Measurements from ENCODE around the gene NAA40.
A peak's percentile ranks its signal among the peaks of the same experiment; 100 is the strongest.

NAA40 gene

GRCh38 chr11:63938479-63939396 lies at the start of gene NAA40:
Gene NAA40 (plus strand): TSS chr11:63939002. CDS start chr11:63939097, 95 bp downstream.
- DNase-seq: peak; percentile 97

DNA sequence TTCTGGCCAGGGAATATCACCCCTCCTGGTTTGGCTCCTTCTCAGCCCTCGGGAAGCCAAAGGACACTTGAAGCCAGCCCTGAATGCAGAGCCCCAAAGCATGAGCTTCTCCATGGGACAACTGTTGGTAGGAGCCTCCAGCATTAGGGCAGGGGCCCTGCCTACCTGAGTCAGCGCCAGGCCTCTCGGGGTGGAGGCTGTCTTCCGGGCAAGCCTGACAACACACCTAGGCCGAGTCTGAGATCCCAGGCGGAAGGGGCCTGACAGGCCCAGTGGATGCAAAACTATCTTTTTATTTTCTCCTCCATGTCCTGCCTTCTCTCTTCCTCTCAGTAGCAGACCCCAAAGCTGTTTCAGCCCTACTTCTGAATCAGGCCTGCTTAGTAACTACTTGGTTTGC lies 49.5 kb upstream of the NAA40 start:
- no peak for DNase-seq

DNA sequence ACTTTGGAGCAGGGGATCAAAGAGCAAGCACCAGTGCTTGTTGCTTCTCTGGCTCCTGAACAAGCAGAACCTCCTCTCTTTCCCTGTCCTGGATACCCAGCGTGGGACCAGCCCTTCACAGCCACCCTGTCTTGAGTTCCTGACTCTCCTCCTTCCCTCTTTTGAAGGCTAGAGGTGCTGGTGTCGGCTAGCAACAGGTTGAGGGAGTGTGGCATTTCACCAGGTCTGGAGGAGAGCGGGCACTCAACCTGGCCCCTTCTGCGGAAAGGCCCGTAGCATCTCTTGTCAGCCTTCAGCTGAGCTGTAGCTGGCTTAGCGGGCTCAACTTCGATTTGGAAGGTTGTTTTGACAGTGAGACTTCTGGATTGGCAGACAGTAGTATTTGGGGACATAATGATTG lies 48.4 kb upstream of the NAA40 start:
- no peak for DNase-seq

GRCh38 chr11:63892228-63892627 lies 46.6 kb upstream of the NAA40 start:
- no peak for DNase-seq

DNA sequence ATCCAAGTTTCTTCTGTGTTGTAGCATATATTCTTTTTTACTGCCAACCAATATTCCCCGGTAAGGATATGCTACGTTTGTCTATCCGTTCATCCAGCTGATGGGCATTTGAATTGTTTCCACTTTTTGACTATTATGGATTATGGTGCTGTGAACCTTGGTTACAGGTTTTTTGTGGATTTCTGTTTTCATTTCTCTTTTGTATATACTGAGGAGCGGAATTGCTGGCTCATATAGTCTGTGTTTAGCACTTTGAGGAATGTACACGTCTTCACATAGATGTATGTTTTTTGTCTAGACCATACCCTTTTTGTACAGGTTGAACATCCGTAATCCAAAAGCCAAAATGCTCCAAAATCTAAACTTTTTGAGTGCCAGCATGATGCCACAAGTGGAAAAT lies 45.4 kb upstream of the NAA40 start:
- DNase-seq: no peak

- DNase-seq: no peak
Measured at GRCh38 chr11:63896071-63896470, 42.7 kb upstream of the NAA40 start.

DNA sequence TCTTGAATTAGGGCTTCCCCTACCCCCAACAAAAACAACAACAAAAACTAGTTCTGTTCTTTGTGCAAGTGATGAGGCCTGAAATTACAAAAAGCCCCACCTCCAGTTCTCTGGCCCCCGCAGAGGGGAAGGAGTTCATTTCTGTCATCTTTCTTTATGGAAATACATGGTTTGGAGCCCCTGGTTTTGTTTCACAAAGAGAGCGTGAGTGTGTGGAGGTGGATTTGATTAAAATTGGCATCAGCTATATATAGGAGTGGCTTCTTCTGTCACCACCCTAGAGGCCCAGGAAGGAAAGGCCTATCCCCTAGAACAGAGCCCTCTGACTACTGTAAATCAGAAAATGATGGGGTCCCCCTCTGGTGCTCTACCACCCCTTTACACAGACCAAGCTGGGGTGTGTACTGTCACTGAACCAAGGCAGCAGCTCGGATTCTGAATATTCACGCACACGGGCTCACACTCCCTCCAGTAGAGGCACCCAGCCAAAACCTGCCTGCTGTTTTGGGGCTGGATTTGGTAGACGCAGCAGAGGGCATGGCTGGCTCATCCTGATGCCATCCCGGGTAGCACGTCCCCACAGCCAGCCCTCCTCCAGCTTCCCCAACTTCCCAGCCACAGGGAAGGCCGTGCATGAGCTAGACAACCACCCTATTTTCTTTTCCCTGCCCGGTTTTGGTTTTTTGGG lies 41.2 kb upstream of the NAA40 start:
- no peak for DNase-seq

DNA sequence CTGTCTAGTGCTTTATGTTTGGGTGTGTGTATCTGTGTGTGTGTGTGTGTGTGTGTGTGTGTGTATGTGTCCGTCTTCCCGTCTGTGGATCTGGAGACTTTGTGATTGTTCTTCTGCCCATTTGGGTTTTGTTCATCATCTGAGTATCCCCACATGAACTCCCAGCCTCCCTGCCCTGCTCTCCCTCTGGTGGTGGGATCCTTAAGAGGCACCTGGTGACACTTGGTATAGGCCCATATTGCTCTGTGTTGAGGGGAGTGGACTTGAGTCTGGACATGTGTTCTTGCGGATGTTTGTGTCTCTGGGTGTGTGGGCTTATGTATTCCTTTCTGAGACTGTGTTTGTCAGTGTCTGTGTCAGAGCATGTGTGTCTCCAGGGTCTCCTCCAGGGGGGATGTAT lies 37.1 kb upstream of the NAA40 start:
- no peak for DNase-seq

- DNase-seq: no peak
Measured at GRCh38 chr11:63903884-63904283, 34.9 kb upstream of the NAA40 start.

DNA sequence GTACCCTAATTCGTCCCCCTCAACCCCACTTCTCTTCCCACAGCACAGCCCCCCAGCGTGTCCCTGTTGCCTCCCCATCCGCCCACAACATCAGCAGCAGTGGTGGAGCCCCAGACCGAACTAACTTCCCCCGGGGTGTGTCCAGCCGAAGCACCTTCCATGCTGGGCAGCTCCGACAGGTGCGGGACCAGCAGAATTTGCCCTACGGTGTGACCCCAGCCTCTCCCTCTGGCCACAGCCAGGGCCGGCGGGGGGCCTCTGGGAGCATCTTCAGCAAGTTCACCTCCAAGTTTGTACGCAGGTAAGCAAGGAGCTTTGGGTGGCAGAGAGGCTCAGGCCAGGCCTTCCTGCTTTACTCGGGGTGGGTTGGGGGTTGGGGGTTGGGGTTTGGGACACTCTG lies 34.1 kb upstream of the NAA40 start:
- DNase-seq: no peak

DNA sequence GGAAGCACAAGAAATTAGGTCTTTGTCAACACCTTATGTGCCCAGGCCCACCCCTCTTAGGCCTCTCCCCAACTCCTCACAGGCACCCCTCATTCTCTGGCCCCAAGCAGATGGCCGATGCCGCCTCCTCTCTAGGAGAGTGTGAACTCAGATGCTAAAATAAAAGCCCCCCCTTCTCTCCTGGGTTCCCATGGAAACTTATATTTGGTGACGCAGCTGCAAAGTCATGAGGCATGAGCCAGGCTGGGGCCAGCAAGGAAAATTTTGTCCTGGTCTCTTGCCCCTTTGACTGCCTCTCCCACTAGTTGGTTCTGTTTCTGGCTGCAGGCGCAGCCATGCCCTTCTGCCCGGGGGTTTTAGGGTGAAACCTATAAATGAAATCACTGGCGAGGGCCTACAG lies 33.6 kb upstream of the NAA40 start:
- DNase-seq: no peak

GRCh38 chr11:63906087-63906486 lies 32.7 kb upstream of the NAA40 start:
- no peak for DNase-seq

DNA sequence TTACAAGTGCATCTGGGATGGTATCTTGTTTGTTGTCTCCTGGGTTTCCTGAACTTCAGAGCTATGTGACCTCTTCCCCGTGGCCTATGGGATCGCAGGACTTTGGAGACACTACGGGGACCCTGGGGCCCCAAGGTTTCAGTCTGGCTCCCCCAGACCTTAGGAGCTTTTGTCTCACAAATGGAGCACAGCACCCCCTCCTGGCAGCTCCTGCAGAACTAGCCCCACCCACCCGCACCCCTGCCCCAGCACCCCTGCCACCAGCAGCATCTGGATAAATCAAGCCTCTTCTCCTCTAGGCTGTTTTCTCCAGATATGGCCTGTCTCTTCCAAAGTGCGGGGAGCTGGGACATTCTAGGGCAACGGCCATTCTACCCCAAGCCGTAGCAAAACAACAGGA lies 32.2 kb upstream of the NAA40 start:
- DNase-seq: no peak

- no peak for DNase-seq
Measured at GRCh38 chr11:63907063-63907462, 31.7 kb upstream of the NAA40 start.

GRCh38 chr11:63907808-63908530 lies 30.8 kb upstream of the NAA40 start:
- no peak for DNase-seq

GRCh38 chr11:63908631-63909401 lies 30.0 kb upstream of the NAA40 start:
- DNase-seq: no peak

- peak; percentile 33 for DNase-seq
Measured at GRCh38 chr11:63909591-63910506, 29.0 kb upstream of the NAA40 start.

- DNase-seq: no peak
Measured at GRCh38 chr11:63910675-63911074, 28.1 kb upstream of the NAA40 start.

GRCh38 chr11:63911440-63911839 lies 27.4 kb upstream of the NAA40 start:
- DNase-seq: no peak

DNA sequence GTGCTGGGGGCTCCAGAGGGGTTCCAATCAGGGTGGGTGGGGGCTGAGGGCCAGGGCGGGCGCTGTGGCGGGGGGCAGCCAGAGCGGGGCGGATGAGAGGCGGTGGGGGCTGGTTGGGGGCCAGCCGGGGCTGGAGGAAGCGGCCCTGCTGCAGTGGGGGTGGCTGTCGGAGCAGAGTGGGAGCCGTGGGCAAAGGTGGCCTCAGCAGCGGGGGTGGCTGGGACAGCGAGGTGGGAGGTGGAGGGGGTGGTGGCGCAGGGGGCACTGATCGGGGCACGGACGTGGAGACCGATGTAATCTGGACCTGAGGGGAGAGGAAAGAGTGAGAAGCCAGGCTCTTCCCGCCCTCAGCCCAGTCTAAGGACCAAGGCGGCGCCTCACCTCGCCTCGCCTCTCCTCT lies 26.9 kb upstream of the NAA40 start:
- DNase-seq: no peak

DNA sequence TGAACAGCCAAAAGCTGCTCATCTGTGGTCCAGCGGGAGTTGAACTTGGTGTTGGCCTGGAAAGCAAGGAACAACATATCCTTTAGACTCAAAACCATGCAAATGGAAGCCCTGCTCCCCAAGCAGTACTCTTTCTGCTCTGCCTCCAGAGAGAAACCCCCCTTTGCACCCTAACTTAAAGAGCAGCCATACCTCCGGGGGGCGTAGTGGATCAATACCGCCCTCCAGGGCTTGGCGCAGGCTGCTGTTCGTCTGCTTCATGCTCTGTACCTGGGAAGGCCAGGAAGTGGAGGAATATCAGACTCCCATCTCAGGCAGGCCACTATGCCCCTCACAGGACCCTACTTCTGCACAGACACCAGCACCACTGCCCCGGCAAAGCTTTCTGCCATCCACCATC lies 26.1 kb upstream of the NAA40 start:
- DNase-seq: no peak
